Hepatocyte (in vitro differentiated cells): ENCODE results near the gene QPRT.

Experiments
- EZH2 ChIP-seq: fragments of 200-600 bp; sonication (generic); IDR thresholded peaks from 2 replicates; pipeline ENCODE4 v1.6.1; 2016; ENCODE audit warnings: antibody characterized with exemption, mild to moderate bottlenecking, borderline replicate concordance
- TF ChIP-seq, protein P1 (sequence below): fragments of 200-600 bp; sonication (generic); IDR thresholded peaks from 2 replicates; pipeline ENCODE4 v1.5.1; 2016; ENCODE audit warnings: antibody characterized with exemption, mild to moderate bottlenecking; ENCODE audit not compliant: poor library complexity

DNA sequence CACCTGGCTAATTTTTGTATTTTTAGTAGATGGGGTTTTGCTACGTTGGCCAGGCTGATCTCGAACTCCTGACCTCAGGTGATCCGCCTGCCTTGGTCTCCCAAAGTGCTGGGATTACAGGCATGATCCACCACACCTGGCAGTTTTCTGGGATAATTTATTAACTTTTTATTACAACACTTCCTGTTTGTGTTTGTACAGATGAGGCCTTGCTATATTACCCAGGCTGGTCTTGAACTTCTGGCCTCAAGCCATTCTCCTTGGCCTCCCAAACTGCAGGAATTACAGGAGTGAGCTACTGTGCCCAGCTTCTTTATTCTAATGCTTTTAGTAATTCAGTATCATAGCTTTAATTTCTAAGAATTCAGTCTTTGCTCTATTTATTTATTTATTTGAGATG lies 32.0 kb upstream of the QPRT start:
- TF ChIP-seq, protein P1, sequence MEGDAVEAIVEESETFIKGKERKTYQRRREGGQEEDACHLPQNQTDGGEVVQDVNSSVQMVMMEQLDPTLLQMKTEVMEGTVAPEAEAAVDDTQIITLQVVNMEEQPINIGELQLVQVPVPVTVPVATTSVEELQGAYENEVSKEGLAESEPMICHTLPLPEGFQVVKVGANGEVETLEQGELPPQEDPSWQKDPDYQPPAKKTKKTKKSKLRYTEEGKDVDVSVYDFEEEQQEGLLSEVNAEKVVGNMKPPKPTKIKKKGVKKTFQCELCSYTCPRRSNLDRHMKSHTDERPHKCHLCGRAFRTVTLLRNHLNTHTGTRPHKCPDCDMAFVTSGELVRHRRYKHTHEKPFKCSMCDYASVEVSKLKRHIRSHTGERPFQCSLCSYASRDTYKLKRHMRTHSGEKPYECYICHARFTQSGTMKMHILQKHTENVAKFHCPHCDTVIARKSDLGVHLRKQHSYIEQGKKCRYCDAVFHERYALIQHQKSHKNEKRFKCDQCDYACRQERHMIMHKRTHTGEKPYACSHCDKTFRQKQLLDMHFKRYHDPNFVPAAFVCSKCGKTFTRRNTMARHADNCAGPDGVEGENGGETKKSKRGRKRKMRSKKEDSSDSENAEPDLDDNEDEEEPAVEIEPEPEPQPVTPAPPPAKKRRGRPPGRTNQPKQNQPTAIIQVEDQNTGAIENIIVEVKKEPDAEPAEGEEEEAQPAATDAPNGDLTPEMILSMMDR = no peak
- no peak for TF ChIP-seq EZH2
